Hepatocyte (in vitro differentiated cells): ENCODE data around the gene PRSS22. TPM values are rescaled to one million over a fixed set of nuclear protein-coding genes. Genes with fewer than 3 reads are reported as not detected.

Experiments used
- DNase-seq: peaks from one replicate; pipeline ENCODE4 v3.0.0-alpha.2; 2016; ENCODE audit warnings: low spot score
- H2AFZ ChIP-seq: fragments of 200-600 bp; sonication (generic); 2 replicates; pipeline ENCODE4 v1.6.0; 2016; ENCODE audit warnings: antibody characterized with exemption, mild to moderate bottlenecking
- H3K27ac ChIP-seq: fragments of 200-600 bp; sonication (generic); 2 replicates; pipeline ENCODE4 v1.5.1; 2016; ENCODE audit warnings: mild to moderate bottlenecking
- H3K27me3 ChIP-seq: fragments of 200-600 bp; sonication (generic); 2 replicates; pipeline ENCODE4 v1.6.1; 2016
- H3K36me3 ChIP-seq: fragments of 200-600 bp; sonication (generic); replicated peaks from 2 replicates; pipeline ENCODE4 v1.5.1; 2016; ENCODE audit warnings: low read depth; ENCODE audit not compliant: insufficient read depth
- H3K4me1 ChIP-seq: fragments of 200-600 bp; sonication (generic); 2 replicates; pipeline ENCODE4 v1.5.1; 2016; ENCODE audit warnings: mild to moderate bottlenecking, moderate library complexity; ENCODE audit not compliant: insufficient read depth
- H3K4me2 ChIP-seq: fragments of 200-600 bp; sonication (generic); 2 replicates; pipeline ENCODE4 v1.6.0; 2016
- H3K4me3 ChIP-seq: fragments of 200-600 bp; sonication (generic); 2 replicates; pipeline ENCODE4 v1.5.1; 2016; ENCODE audit warnings: mild to moderate bottlenecking
- H3K79me2 ChIP-seq: fragments of 200-600 bp; sonication (generic); 2 replicates; pipeline ENCODE4 v1.6.0; 2017; ENCODE audit warnings: mild to moderate bottlenecking
- H3K9me2 ChIP-seq: fragments of 200-600 bp; sonication (generic); replicated peaks from 2 replicates; pipeline ENCODE4 v1.6.0; 2017; ENCODE audit warnings: mild to moderate bottlenecking; ENCODE audit not compliant: insufficient read depth
- H3K9me3 ChIP-seq: fragments of 200-600 bp; sonication (generic); 2 replicates; pipeline ENCODE4 v1.5.1; 2016; ENCODE audit warnings: low read depth, mild to moderate bottlenecking
- H4K20me1 ChIP-seq: fragments of 200-600 bp; sonication (generic); 2 replicates; pipeline ENCODE4 v1.6.0; 2016; ENCODE audit warnings: mild to moderate bottlenecking; ENCODE audit not compliant: insufficient read depth, poor library complexity, severe bottlenecking
- CTCF ChIP-seq: fragments of 200-600 bp; sonication (generic); IDR thresholded peaks from 2 replicates; pipeline ENCODE4 v1.5.1; 2016; ENCODE audit warnings: antibody characterized with exemption, mild to moderate bottlenecking; ENCODE audit not compliant: poor library complexity
- EZH2 ChIP-seq: fragments of 200-600 bp; sonication (generic); IDR thresholded peaks from 2 replicates; pipeline ENCODE4 v1.6.1; 2016; ENCODE audit warnings: antibody characterized with exemption, mild to moderate bottlenecking, borderline replicate concordance
- EZH2phosphoT487 ChIP-seq: fragments of 200-600 bp; sonication (generic); IDR thresholded peaks from one replicate; pipeline ENCODE4 v1.6.1; 2018; ENCODE audit warnings: antibody characterized with exemption, mild to moderate bottlenecking, low read depth, moderate library complexity; ENCODE audit not compliant: unreplicated experiment, severe bottlenecking
- WGBS: methylation state at CpG from one replicate; pipeline ENCODE4 v1.1.6; 2016; ENCODE audit warnings: low lambda C conversion rate; ENCODE audit errors: missing lambda C conversion rate; 5-methylcytosine and 5-hydroxymethylcytosine counted together
- polyA plus RNA-seq: library from polyadenylated mRNA; unstranded; fragments of >200 nt; fragmentation: Nextera tagmentation; extraction: Ambion mirVana; gene quantifications from 2 replicates; pipeline ENCODE4 v1.2.1, GENCODE V29; 2016
- total RNA-seq: library from RNA; depleted of rRNA; stranded (reverse); fragments of >200 nt; gene quantifications from 2 replicates; pipeline ENCODE4 v1.2.3, GENCODE V29; 2014

Gene PRSS22
- total and polyA plus RNA-seq, 2 experiments from 2014 or later: 60.2 to 66.3 TPM

DNA sequence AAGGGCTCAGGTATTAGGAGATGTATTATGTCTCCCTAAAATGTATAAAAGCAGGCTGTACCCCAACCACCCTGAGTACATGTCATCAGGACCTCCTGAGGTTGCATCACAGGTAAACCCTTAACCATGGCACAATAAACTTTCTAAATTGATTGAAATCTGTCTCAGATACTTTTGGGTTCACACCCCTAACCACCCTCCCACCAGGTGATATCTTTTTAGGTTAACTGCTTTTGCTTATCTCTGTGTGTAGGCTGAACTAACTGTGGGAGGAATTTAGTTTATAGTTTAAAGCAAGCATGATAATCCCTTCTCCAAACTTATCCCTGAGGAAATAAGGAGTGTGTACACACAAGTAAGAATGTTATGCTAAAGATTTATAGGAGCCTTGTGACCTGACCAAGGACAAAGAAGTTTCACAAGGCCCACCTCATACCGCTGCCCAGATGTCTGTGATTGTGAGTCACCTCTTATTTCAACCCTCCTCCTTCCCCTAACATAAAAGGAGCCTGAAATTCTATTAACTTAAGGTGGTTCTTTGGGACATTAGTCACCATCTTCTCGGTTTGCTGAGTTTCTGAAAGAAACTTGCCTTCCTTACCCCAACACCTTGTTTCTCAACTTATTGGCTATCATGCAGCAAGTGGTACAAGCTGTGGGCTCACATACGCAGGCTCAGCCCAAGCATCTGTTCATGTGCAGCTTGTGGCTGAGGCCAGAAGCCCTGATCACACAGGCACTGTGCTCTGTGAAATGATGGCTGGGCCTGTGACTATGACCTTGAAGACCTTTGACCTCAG, 11.3 kb downstream of the PRSS22 start:
- DNase-seq: peak; percentile 65
- H3K4me3 ChIP-seq: no peak overlapping the region
- H4K20me1 ChIP-seq: no peaks in the 10 kb centered on the region
- no peaks in the 10 kb centered on the region for H3K9me2 ChIP-seq
- H3K4me2 ChIP-seq: peak overlapping the region; percentile 26
- no peak overlapping the region for H2AFZ ChIP-seq
- no peaks in the 10 kb centered on the region for H3K36me3 ChIP-seq
- H3K27ac ChIP-seq: peak overlapping the region; percentile 87
- peaks cover 6% of the 10 kb centered on the region for H3K4me1 ChIP-seq
- no peaks in the 10 kb centered on the region for H3K27me3 ChIP-seq
- TF ChIP-seq EZH2phosphoT487 (no peak), CTCF (no peak), EZH2 (no peak)
- H3K79me2 ChIP-seq: no peaks in the 10 kb centered on the region
- H3K9me3 ChIP-seq: no peaks in the 10 kb centered on the region
- 41% methylated on average over 3 of the region's 3 CpGs for WGBS

- H3K27me3 ChIP-seq: no peaks in the 10 kb centered on the region
- WGBS: 69% methylated on average over 5 of the region's 5 CpGs
These were observed 12.9 kb downstream of the PRSS22 start for GRCh38 chr16:2845116-2845515.

DNA sequence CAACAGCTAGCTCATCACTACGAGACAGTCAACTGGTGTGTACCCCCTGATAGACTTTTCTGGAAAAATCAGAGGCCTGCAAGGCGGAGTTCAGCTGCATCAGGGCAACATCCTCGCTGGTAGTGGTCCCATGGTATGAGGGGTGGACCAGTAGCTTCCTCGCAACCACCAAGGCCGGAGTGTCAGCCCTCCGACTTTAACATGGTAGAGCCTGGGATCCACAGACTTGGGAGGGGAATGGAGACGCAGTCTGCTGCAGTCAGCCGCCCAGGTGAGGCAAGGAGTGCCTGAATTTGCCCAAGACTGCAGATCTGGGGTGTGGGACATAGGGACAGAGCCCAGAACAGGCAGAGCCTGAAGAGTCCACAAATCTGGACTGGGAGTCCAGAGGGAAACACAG, 14.4 kb downstream of the PRSS22 start:
- no peak overlapping the region for H3K4me2 ChIP-seq
- 84% methylated on average over 8 of the region's 8 CpGs for WGBS
- TF ChIP-seq CTCF: no peak
- TF ChIP-seq EZH2phosphoT487: no peak
- TF ChIP-seq EZH2: no peak
- no peak overlapping the region for H2AFZ ChIP-seq
- no peak for DNase-seq
- no peaks in the 10 kb centered on the region for H4K20me1 ChIP-seq
- no peak overlapping the region for H3K27ac ChIP-seq
- peaks cover 6% of the 10 kb centered on the region for H3K4me1 ChIP-seq
- H3K36me3 ChIP-seq: no peaks in the 10 kb centered on the region
- H3K79me2 ChIP-seq: no peaks in the 10 kb centered on the region
- no peaks in the 10 kb centered on the region for H3K9me2 ChIP-seq
- H3K4me3 ChIP-seq: no peak overlapping the region
- H3K27me3 ChIP-seq: no peaks in the 10 kb centered on the region
- H3K9me3 ChIP-seq: no peaks in the 10 kb centered on the region

More at GRCh38 chr16:2845116-2845515, 12.9 kb downstream of the PRSS22 start:
- Histone ChIP-seq H3K9me2 (no peaks in the 10 kb centered on the region), H3K4me1 (peaks cover 6% of the 10 kb centered on the region), H3K9me3 (no peaks in the 10 kb centered on the region), H3K79me2 (no peaks in the 10 kb centered on the region), H3K4me3 (no peak overlapping the region), H3K4me2 (no peak overlapping the region), H3K36me3 (no peaks in the 10 kb centered on the region), H4K20me1 (no peaks in the 10 kb centered on the region), H2AFZ (no peak overlapping the region), H3K27ac (no peak overlapping the region)
- no peak for DNase-seq
- TF ChIP-seq EZH2 (no peak), CTCF (no peak), EZH2phosphoT487 (no peak)
